GM19467 (cell line): ENCODE measurements around the gene CAPRIN1.

Source experiments
- ATAC-seq: cut with Tn5 transposase; IDR thresholded peaks from one replicate; pipeline ENCODE4 v1.9.1; 2021; ENCODE audit warnings: mild to moderate bottlenecking, moderate library complexity; ENCODE audit not compliant: unreplicated experiment

The CAPRIN1 gene

GRCh38 chr11:34139346-34139745, 87.8 kb downstream of the CAPRIN1 start:
- ATAC-seq = no peak

- ATAC-seq = no peak
These were observed 88.6 kb downstream of the CAPRIN1 start for GRCh38 chr11:34140149-34140548.

GRCh38 chr11:34143048-34143447, 91.5 kb downstream of the CAPRIN1 start:
- ATAC-seq = no peak

GRCh38 chr11:34145073-34145472, 93.5 kb downstream of the CAPRIN1 start:
- ATAC-seq = no peak

GRCh38 chr11:34145847-34146381, 94.4 kb downstream of the CAPRIN1 start:
- no peak for ATAC-seq

- ATAC-seq = no peak
These were observed 94.9 kb downstream of the CAPRIN1 start for GRCh38 chr11:34146411-34146810.

- no peak for ATAC-seq
These were observed 95.3 kb downstream of the CAPRIN1 start for GRCh38 chr11:34146866-34147265.

GRCh38 chr11:34147581-34147980, 96.0 kb downstream of the CAPRIN1 start:
- no peak for ATAC-seq

GRCh38 chr11:34148504-34149165, 97.1 kb downstream of the CAPRIN1 start:
- ATAC-seq = no peak

- ATAC-seq = no peak
These were observed 97.7 kb downstream of the CAPRIN1 start for GRCh38 chr11:34149274-34149673.

GRCh38 chr11:34149786-34150185, 98.3 kb downstream of the CAPRIN1 start:
- ATAC-seq = no peak

GRCh38 chr11:34150494-34151151, 99.1 kb downstream of the CAPRIN1 start:
- ATAC-seq = no peak
